ENCODE measurements around the gene RAB8B. TPM values are rescaled to one million over a fixed set of nuclear protein-coding genes. Genes with fewer than 3 reads are reported as not detected.

The RAB8B gene
- total and polyA plus RNA-seq, 9 of the 15 experiments (the other 6 are each of a cell fraction or from before 2014, with no cell fraction given), result 7.8 to 32.1 (median 24.2) TPM

DNA sequence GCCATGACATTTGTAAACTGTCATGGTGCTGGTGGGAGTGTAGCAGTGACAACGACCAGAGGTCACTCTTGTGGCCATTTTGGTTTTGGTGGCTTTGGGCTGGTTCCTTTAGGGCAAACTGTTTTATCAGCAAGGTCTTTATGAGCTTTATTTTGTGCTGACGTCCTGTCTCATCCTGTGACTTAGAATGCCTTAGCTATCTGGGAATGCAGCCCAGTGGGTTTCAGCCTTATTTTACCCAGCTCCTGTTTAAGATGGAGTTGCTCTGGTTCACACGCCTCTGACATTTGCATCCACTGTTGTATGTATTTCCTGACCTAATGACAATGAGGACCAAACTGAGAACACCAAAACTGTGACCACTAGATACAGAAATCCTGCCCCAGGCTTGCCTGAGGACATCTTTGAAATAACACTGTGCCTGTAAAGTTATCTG lies 37.6 kb downstream of the RAB8B start (continued):
- TF ChIP-seq, protein P1, sequence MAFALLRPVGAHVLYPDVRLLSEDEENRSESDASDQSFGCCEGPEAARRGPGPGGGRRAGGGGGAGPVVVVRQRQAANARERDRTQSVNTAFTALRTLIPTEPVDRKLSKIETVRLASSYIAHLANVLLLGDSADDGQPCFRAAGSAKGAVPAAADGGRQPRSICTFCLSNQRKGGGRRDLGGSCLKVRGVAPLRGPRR (CRISPR knock-in tag; IDR thresholded peaks at IDR 0.05), result peak; percentile 96
- 0 out of 2 replicates have a peak, but pooled peaks have one; percentile 57 for TF ChIP-seq ZNF551 (CRISPR knock-in tag; IDR thresholded peaks at IDR 0.05)
- no peak for TF ChIP-seq CREBBP (IDR thresholded peaks at IDR 0.05; ENCODE audit: low read depth, low read length)
- TF ChIP-seq CBX5 (IDR thresholded peaks at IDR 0.05; ENCODE audit: borderline replicate concordance, low read depth), result no peak
- TF ChIP-seq, protein P2, sequence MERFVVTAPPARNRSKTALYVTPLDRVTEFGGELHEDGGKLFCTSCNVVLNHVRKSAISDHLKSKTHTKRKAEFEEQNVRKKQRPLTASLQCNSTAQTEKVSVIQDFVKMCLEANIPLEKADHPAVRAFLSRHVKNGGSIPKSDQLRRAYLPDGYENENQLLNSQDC (CRISPR knock-in tag; IDR thresholded peaks at IDR 0.05), result no peak
- no peak for TF ChIP-seq POLR2G (IDR thresholded peaks at IDR 0.05; ENCODE audit: low read depth, low read length)
- TF ChIP-seq CEBPB (tag; IDR thresholded peaks at IDR 0.05), result peak; percentile 49; the same call in 1 of the 2 replicates
- TF ChIP-seq, protein P3, sequence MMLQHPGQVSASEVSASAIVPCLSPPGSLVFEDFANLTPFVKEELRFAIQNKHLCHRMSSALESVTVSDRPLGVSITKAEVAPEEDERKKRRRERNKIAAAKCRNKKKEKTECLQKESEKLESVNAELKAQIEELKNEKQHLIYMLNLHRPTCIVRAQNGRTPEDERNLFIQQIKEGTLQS (IDR thresholded peaks at IDR 0.05), result no peak
- TF ChIP-seq, protein P3 (CRISPR knock-in tag; conservative IDR thresholded peaks at IDR 0.05), result no peak
- TF ChIP-seq CAMTA2 (CRISPR knock-in tag; conservative IDR thresholded peaks at IDR 0.05), result no peak
- TF ChIP-seq ZFP30 (CRISPR knock-in tag; IDR thresholded peaks at IDR 0.05; ENCODE audit: borderline replicate concordance), result no peak
- TF ChIP-seq MECOM (CRISPR knock-in tag; IDR thresholded peaks at IDR 0.05), result peak; percentile 98
- TF ChIP-seq, protein P4, sequence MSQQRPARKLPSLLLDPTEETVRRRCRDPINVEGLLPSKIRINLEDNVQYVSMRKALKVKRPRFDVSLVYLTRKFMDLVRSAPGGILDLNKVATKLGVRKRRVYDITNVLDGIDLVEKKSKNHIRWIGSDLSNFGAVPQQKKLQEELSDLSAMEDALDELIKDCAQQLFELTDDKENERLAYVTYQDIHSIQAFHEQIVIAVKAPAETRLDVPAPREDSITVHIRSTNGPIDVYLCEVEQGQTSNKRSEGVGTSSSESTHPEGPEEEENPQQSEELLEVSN (IDR thresholded peaks at IDR 0.05; ENCODE audit: borderline replicate concordance in 1 of 2, extremely low read depth in 1 of 2, insufficient read depth in 1 of 2, insufficient read length in 1 of 2, low read depth in 1 of 2, low read length in 1 of 2, poor library complexity in 1 of 2, severe bottlenecking in 1 of 2), result no peak
- 0 out of 2 replicates have a peak, but pooled peaks have one; percentile 28 for TF ChIP-seq PHB (CRISPR knock-in tag; IDR thresholded peaks at IDR 0.05)
- TF ChIP-seq, protein P5, sequence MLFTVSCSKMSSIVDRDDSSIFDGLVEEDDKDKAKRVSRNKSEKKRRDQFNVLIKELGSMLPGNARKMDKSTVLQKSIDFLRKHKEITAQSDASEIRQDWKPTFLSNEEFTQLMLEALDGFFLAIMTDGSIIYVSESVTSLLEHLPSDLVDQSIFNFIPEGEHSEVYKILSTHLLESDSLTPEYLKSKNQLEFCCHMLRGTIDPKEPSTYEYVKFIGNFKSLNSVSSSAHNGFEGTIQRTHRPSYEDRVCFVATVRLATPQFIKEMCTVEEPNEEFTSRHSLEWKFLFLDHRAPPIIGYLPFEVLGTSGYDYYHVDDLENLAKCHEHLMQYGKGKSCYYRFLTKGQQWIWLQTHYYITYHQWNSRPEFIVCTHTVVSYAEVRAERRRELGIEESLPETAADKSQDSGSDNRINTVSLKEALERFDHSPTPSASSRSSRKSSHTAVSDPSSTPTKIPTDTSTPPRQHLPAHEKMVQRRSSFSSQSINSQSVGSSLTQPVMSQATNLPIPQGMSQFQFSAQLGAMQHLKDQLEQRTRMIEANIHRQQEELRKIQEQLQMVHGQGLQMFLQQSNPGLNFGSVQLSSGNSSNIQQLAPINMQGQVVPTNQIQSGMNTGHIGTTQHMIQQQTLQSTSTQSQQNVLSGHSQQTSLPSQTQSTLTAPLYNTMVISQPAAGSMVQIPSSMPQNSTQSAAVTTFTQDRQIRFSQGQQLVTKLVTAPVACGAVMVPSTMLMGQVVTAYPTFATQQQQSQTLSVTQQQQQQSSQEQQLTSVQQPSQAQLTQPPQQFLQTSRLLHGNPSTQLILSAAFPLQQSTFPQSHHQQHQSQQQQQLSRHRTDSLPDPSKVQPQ (CRISPR knock-in tag; IDR thresholded peaks at IDR 0.05; ENCODE audit: borderline replicate concordance), result 0 out of 2 replicates have a peak, but pooled peaks have one; percentile 47
- TF ChIP-seq GABPB1 (CRISPR knock-in tag; IDR thresholded peaks at IDR 0.05), result no peak
- TF ChIP-seq ZNF696 (CRISPR knock-in tag; conservative IDR thresholded peaks at IDR 0.05), result no peak; the same call in 1 of the 2 replicates
- TF ChIP-seq HMG20A (CRISPR knock-in tag; conservative IDR thresholded peaks at IDR 0.05), result 0 out of 2 replicates have a peak, but pooled peaks have one; percentile 72
- no peak for TF ChIP-seq ZNF124 (CRISPR knock-in tag; IDR thresholded peaks at IDR 0.05)
- peak; percentile 94 for TF ChIP-seq ZNF133 (CRISPR knock-in tag; IDR thresholded peaks at IDR 0.05)
- TF ChIP-seq CHD1 (IDR thresholded peaks at IDR 0.05; ENCODE audit: low read length), result no peak
- TF ChIP-seq CBX3 (IDR thresholded peaks at IDR 0.05; ENCODE audit: borderline replicate concordance in 1 of 2, low read length in 2 of 2), result no peak
- no peak for TF ChIP-seq JUNB (CRISPR knock-in tag; conservative IDR thresholded peaks at IDR 0.05)
- TF ChIP-seq POLR2AphosphoS2 (IDR thresholded peaks at IDR 0.05; ENCODE audit: low read length), result no peak
- TF ChIP-seq SMARCB1 (IDR thresholded peaks at IDR 0.05; ENCODE audit: insufficient read length, low read depth), result no peak
